ENCODE data around the gene SCUBE1. TPM values are rescaled to one million over a fixed set of nuclear protein-coding genes. Genes with fewer than 3 reads are reported as not detected.
A peak's percentile ranks its signal among the peaks of the same experiment; 100 is the strongest.

The SCUBE1 gene
- total RNA-seq, 3 donors from 2014 or later (not counting 1 experiment from before 2014, with no cell fraction given) = 0.05 to 1.2 (median 0.11) TPM

GRCh38 chr22:43191831-43192230 lies 151.3 kb downstream of the SCUBE1 start:
- Histone ChIP-seq H3K27ac (ENCODE audit: low read length) (no peak overlapping the region), H3K4me1 (ENCODE audit: control insufficient read depth, insufficient read depth, low read length) (peaks cover 5% of the 10 kb centered on the region), H3K9me3 (ENCODE audit: control insufficient read depth, insufficient read depth, low read length) (no peaks in the 10 kb centered on the region), H3K4me3 (ENCODE audit: low read length) (no peak overlapping the region), H3K27me3 (ENCODE audit: control insufficient read depth, insufficient read depth, low read length) (no peaks in the 10 kb centered on the region), H3K36me3 (ENCODE audit: control insufficient read depth, insufficient read depth, low read length) (no peaks in the 10 kb centered on the region)
- Mint-ChIP-seq H3K36me3 (no peaks in the 10 kb centered on the region), H3K27ac (no peak overlapping the region), H3K4me3 (no peak overlapping the region), H3K9me3 (no peaks in the 10 kb centered on the region), H3K27me3 (ENCODE audit: low read depth in 2 of 2) (peaks cover 2 to 9% of the 10 kb centered on the region in 2 donors), H3K4me1 (peaks cover 0 to 6% of the 10 kb centered on the region in 2 donors)
- intact Hi-C loops (cut with micrococcal nuclease) = no loop called here
- no peak for TF ChIP-seq CTCF (IDR thresholded peaks at IDR 0.05)
- ATAC-seq (no peak), DNase-seq (no peak)

- no peaks in the 10 kb centered on the region for H3K27me3 Mint-ChIP-seq (ENCODE audit: low read depth in 2 of 2)
- ATAC-seq (no peak), DNase-seq (no peak)
- intact Hi-C loops (cut with micrococcal nuclease) = loop anchor here (5.0 kb wide), 2 partner anchors 37 to 572 kb away; partner anchors contain the start of gene TSPO
- H3K27ac Mint-ChIP-seq = peak overlapping the region; percentile 91 to 93
- no peaks in the 10 kb centered on the region for H3K36me3 Mint-ChIP-seq
- TF ChIP-seq CTCF (IDR thresholded peaks at IDR 0.05) = no peak
- Histone ChIP-seq H3K9me3 (ENCODE audit: control insufficient read depth, insufficient read depth, low read length) (no peaks in the 10 kb centered on the region), H3K36me3 (ENCODE audit: control insufficient read depth, insufficient read depth, low read length) (no peaks in the 10 kb centered on the region), H3K27ac (ENCODE audit: low read length) (no peak overlapping the region), H3K4me1 (ENCODE audit: control insufficient read depth, insufficient read depth, low read length) (peaks cover 19% of the 10 kb centered on the region), H3K27me3 (ENCODE audit: control insufficient read depth, insufficient read depth, low read length) (no peaks in the 10 kb centered on the region), H3K4me3 (ENCODE audit: low read length) (no peak overlapping the region)
- no peaks in the 10 kb centered on the region for H3K9me3 Mint-ChIP-seq
- WGBS (ENCODE audit: insufficient coverage) = 99% methylated on average over 5 of the region's 5 CpGs
- peaks cover 4 to 12% of the 10 kb centered on the region in 2 donors for H3K4me1 Mint-ChIP-seq
- H3K4me3 Mint-ChIP-seq = peak overlapping the region; percentile 50
These were observed 154.2 kb downstream of the SCUBE1 start for GRCh38 chr22:43188829-43189545.

- TF ChIP-seq CTCF (IDR thresholded peaks at IDR 0.05) = peak; percentile 51
These were observed 155.7 kb downstream of the SCUBE1 start for GRCh38 chr22:43187171-43188099.

More at GRCh38 chr22:43187171-43188099, 155.7 kb downstream of the SCUBE1 start:
- H3K4me1 Mint-ChIP-seq = peaks cover 4 to 12% of the 10 kb centered on the region in 2 donors
- peak overlapping the region; percentile 91 to 93 for H3K27ac Mint-ChIP-seq
- H3K27ac ChIP-seq (ENCODE audit: low read length) = peak overlapping the region; percentile 85
- no peaks in the 10 kb centered on the region for H3K9me3 ChIP-seq (ENCODE audit: control insufficient read depth, insufficient read depth, low read length)
- no peaks in the 10 kb centered on the region for H3K27me3 ChIP-seq (ENCODE audit: control insufficient read depth, insufficient read depth, low read length)
- H3K4me1 ChIP-seq (ENCODE audit: control insufficient read depth, insufficient read depth, low read length) = peaks cover 19% of the 10 kb centered on the region
- intact Hi-C loops (cut with micrococcal nuclease) = loop anchor here (2.0 to 5.0 kb wide), 3 partner anchors 35 to 570 kb away; partner anchors contain the start of gene TSPO
- H3K36me3 ChIP-seq (ENCODE audit: control insufficient read depth, insufficient read depth, low read length) = no peaks in the 10 kb centered on the region
- H3K27me3 Mint-ChIP-seq (ENCODE audit: low read depth in 2 of 2) = no peaks in the 10 kb centered on the region
- ATAC-seq (peak; percentile 87 to 94 (median 89)), DNase-seq (peak; percentile 94 to 99)
- 4% methylated on average over 57 of the region's 86 CpGs for WGBS (ENCODE audit: insufficient coverage)
- no peaks in the 10 kb centered on the region for H3K36me3 Mint-ChIP-seq
- no peaks in the 10 kb centered on the region for H3K9me3 Mint-ChIP-seq
- peak overlapping the region; percentile 79 for H3K4me3 Mint-ChIP-seq
- H3K4me3 ChIP-seq (ENCODE audit: low read length) = peak overlapping the region; percentile 36
